ENCODE data around the gene LIX1L. TPM values are rescaled to one million over a fixed set of nuclear protein-coding genes. Genes with fewer than 3 reads are reported as not detected.
A peak's percentile ranks its signal among the peaks of the same experiment; 100 is the strongest.

The LIX1L gene
- total and polyA plus RNA-seq, 3 experiments from 2014 or later = 33.5 to 42.6 (median 41.8) TPM

GRCh38 chr1:145887631-145888030 is 70.2 kb downstream of the LIX1L start:
- DNase-seq = no peak
- Histone ChIP-seq H3K4me1 (ENCODE audit: insufficient read depth, low read length) (peaks cover 13% of the 10 kb centered on the region), H3K9me3 (ENCODE audit: low read length) (no peaks in the 10 kb centered on the region), H3K27me3 (ENCODE audit: insufficient read depth, low read length, poor library complexity, severe bottlenecking) (peaks cover 18% of the 10 kb centered on the region), H3K27ac (ENCODE audit: low read depth, low read length) (no peak overlapping the region), H3K4me3 (ENCODE audit: low read length) (no peak overlapping the region), H3K36me3 (ENCODE audit: insufficient read depth, low read length) (no peaks in the 10 kb centered on the region)
- Mint-ChIP-seq H3K9me3 (no peaks in the 10 kb centered on the region), H3K27ac (no peak overlapping the region), H3K27me3 (peaks cover 18 to 22% of the 10 kb centered on the region in 2 donors), H3K4me3 (peak overlapping the region in 3 of 7 donors; percentile 37 to 64 (median 62)), H3K36me3 (no peaks in the 10 kb centered on the region), H3K4me1 (peaks cover 16 to 20% (median 18%) of the 10 kb centered on the region in 3 donors)
- CTCF ChIA-PET = interaction anchor here (1.7 kb wide), 1 partner anchor 21 kb away, joined by 3 read pairs; no protein-coding TSS in a partner anchor
- POLR2A ChIA-PET = no interaction called here

DNA sequence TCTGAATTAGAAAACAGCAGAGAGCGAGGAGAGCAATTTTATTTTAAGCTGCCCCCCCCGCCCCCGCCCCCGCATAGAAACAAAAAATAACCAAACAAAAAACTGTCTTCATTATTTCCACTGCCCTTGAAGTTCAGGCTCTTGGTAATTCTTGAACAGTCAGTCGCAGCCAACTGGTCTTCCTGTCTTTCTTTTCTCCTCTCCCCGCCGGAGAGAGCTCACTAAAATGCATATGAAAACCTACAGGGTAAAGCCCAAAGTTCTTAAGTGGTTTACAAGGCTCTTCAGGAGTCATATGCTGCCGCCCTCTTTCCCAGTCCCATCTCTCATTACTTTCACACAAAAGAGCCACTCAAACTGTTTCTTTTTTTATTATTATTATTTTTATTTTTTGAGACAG is 71.0 kb downstream of the LIX1L start:
- no peak overlapping the region for H3K27ac Mint-ChIP-seq
- Histone ChIP-seq H3K27ac (ENCODE audit: low read depth, low read length) (no peak overlapping the region), H3K36me3 (ENCODE audit: insufficient read depth, low read length) (no peaks in the 10 kb centered on the region), H3K4me3 (ENCODE audit: low read length) (no peak overlapping the region), H3K9me3 (ENCODE audit: low read length) (no peaks in the 10 kb centered on the region), H3K27me3 (ENCODE audit: insufficient read depth, low read length, poor library complexity, severe bottlenecking) (peaks cover 18% of the 10 kb centered on the region), H3K4me1 (ENCODE audit: insufficient read depth, low read length) (peaks cover 13% of the 10 kb centered on the region)
- no peaks in the 10 kb centered on the region for H3K36me3 Mint-ChIP-seq
- peaks cover 21 to 24% of the 10 kb centered on the region in 2 donors for H3K27me3 Mint-ChIP-seq
- no peaks in the 10 kb centered on the region for H3K9me3 Mint-ChIP-seq
- peak overlapping the region; percentile 57 to 86 (median 70) for H3K4me3 Mint-ChIP-seq
- no peak for DNase-seq
- peaks cover 16 to 20% (median 18%) of the 10 kb centered on the region in 3 donors for H3K4me1 Mint-ChIP-seq
- CTCF ChIA-PET = interaction anchor here (1.5 to 2.6 kb wide), 3 partner anchors 22 to 91 kb away, joined by 3 to 11 read pairs (median 3); partner anchors contain the start of gene NUDT17
- POLR2A ChIA-PET = interaction anchor here (0.7 to 1.6 kb wide), 2 partner anchors 77 to 149 kb away, joined by 4 read pairs; partner anchors contain the start of genes ANKRD34A and POLR3GL

DNA sequence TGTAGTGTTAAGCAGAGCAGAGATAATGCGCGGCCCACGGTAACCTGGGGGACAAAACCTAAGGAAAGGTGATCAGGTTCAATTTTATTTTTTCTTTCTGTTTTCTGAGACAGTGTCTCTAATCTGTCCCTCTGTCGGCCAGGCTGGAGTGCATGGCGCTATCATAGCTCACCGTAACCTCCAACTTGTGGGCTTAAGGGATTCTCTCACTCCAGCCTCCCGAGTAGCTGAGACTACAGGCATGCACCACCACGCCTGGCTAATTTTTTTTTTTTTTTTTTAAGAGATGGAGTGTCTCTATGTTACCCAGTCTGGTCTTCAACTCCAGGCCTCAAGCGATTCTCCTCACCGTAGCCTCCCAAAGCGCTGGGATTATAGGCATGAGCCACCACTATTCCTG is 71.4 kb downstream of the LIX1L start:
- Mint-ChIP-seq H3K27me3 (peaks cover 21 to 24% of the 10 kb centered on the region in 2 donors), H3K4me3 (peak overlapping the region; percentile 71 to 90 (median 84)), H3K36me3 (no peaks in the 10 kb centered on the region), H3K4me1 (peaks cover 16 to 20% (median 18%) of the 10 kb centered on the region in 3 donors), H3K27ac (peak overlapping the region in 1 of 8 donors; percentile 34), H3K9me3 (no peaks in the 10 kb centered on the region)
- H3K9me3 ChIP-seq (ENCODE audit: low read length) = no peaks in the 10 kb centered on the region
- H3K4me1 ChIP-seq (ENCODE audit: insufficient read depth, low read length) = peaks cover 13% of the 10 kb centered on the region
- CTCF ChIA-PET = interaction anchor here (1.3 to 2.6 kb wide), 3 partner anchors 15 to 92 kb away, joined by 3 to 11 read pairs (median 4); partner anchors contain the start of gene NUDT17
- no peaks in the 10 kb centered on the region for H3K36me3 ChIP-seq (ENCODE audit: insufficient read depth, low read length)
- peak overlapping the region; percentile 74 for H3K4me3 ChIP-seq (ENCODE audit: low read length)
- POLR2A ChIA-PET = interaction anchor here (0.7 to 1.6 kb wide), 2 partner anchors 78 to 148 kb away, joined by 4 read pairs; partner anchors contain the start of genes ANKRD34A and POLR3GL
- H3K27ac ChIP-seq (ENCODE audit: low read depth, low read length) = no peak overlapping the region
- peaks cover 18% of the 10 kb centered on the region for H3K27me3 ChIP-seq (ENCODE audit: insufficient read depth, low read length, poor library complexity, severe bottlenecking)
- DNase-seq = no peak

DNA sequence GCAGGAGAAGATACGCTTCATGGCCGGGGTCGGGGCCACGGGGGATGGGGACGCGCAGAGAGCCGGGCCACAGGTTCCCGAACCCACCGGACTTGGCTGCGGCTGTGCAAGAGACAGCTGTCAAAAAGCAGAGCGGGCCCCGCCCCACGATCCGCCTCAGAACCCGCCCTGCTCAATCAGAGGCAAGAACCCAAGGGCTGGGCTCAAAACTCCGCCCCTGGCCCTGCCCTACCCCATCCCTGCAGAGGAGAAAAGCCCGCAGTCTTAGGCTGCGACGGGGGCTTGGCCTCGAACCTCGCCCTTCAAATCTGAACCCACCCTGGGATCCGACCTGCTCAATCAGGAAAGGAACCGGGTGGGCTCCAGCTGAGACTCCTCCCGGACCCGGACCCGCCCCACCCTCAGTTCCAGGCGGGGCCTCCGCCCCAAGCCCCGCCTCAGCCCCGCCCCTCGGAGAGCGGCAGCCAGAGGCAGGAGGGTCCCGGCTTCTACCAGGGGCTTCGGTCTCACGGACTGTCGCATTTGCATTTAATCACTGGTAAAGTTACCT is 72.0 kb downstream of the LIX1L start, which contains the start of gene ANKRD35:
TSS of gene ANKRD35 (minus strand) at position 129 of the 550 bp plus-strand sequence. CDS start at position 21, 108 bp downstream.
- DNase-seq = peak; percentile 81 to 89 (median 85)
- peak within 1 kb of the TSS; percentile 71 to 90 (median 84) for H3K4me3 Mint-ChIP-seq
- Histone ChIP-seq H3K4me1 (ENCODE audit: insufficient read depth, low read length) (peaks cover 13% of the 10 kb centered on the region), H3K4me3 (ENCODE audit: low read length) (peak within 1 kb of the TSS; percentile 74), H3K27me3 (ENCODE audit: insufficient read depth, low read length, poor library complexity, severe bottlenecking) (peaks cover 18% of the 10 kb centered on the region), H3K36me3 (ENCODE audit: insufficient read depth, low read length) (no peaks in the 10 kb centered on the region), H3K9me3 (ENCODE audit: low read length) (no peaks in the 10 kb centered on the region), H3K27ac (ENCODE audit: low read depth, low read length) (no peak within 1 kb of the TSS)
- POLR2A ChIA-PET = interaction anchor here (0.8 to 1.6 kb wide), 3 partner anchors 27 to 78 kb away, joined by 3 to 11 read pairs (median 4); partner anchors contain the start of genes ANKRD34A, PIAS3, POLR3GL and RBM8A
- peak within 1 kb of the TSS in 3 of 8 donors; percentile 1 to 34 (median 17) for H3K27ac Mint-ChIP-seq
- CTCF ChIA-PET = interaction anchor here (0.9 to 2.6 kb wide), 6 partner anchors 14 to 92 kb away, joined by 3 to 11 read pairs (median 4); partner anchors contain the start of genes LIX1L, NUDT17 and PIAS3
- H3K9me3 Mint-ChIP-seq = no peaks in the 10 kb centered on the region
- peaks cover 23 to 24% of the 10 kb centered on the region in 2 donors for H3K27me3 Mint-ChIP-seq
- peaks cover 16 to 20% (median 18%) of the 10 kb centered on the region in 3 donors for H3K4me1 Mint-ChIP-seq
- H3K36me3 Mint-ChIP-seq = no peaks in the 10 kb centered on the region

DNA sequence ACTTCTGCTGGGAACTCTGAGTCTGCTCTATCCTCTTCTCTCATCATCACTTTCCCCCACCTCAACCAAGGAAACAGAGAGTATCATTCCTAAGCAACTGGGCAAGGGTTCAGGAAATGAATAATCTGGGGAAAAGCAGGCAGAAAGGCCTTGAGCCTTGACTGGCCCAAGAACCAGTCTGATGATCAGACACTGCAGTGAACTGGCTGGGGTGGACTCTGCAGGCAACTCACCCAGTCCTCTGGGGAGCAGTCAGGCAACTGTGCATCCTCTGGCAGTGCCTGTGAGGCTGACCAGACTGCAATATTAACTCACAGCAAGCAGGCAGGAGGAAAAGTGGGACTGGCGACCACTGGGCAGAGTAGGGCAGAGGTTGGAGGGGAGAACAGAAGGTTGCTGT is 73.1 kb downstream of the LIX1L start:
- Histone ChIP-seq H3K36me3 (ENCODE audit: insufficient read depth, low read length) (no peaks in the 10 kb centered on the region), H3K4me3 (ENCODE audit: low read length) (no peak overlapping the region), H3K27me3 (ENCODE audit: insufficient read depth, low read length, poor library complexity, severe bottlenecking) (peaks cover 18% of the 10 kb centered on the region), H3K4me1 (ENCODE audit: insufficient read depth, low read length) (peaks cover 13% of the 10 kb centered on the region), H3K27ac (ENCODE audit: low read depth, low read length) (no peak overlapping the region), H3K9me3 (ENCODE audit: low read length) (no peaks in the 10 kb centered on the region)
- H3K9me3 Mint-ChIP-seq = no peaks in the 10 kb centered on the region
- no peaks in the 10 kb centered on the region for H3K36me3 Mint-ChIP-seq
- peaks cover 16 to 20% (median 18%) of the 10 kb centered on the region in 3 donors for H3K4me1 Mint-ChIP-seq
- POLR2A ChIA-PET = interaction anchor here (0.5 kb wide), 1 partner anchor 153 kb away, joined by 8 read pairs; no protein-coding TSS in a partner anchor
- H3K27me3 Mint-ChIP-seq = peaks cover 23 to 24% of the 10 kb centered on the region in 2 donors
- no peak overlapping the region for H3K27ac Mint-ChIP-seq
- CTCF ChIA-PET = interaction anchor here (1.0 to 2.6 kb wide), 3 partner anchors 25 to 155 kb away, joined by 3 to 11 read pairs (median 4); partner anchors contain the start of genes NUDT17 and PIAS3
- DNase-seq = no peak
- H3K4me3 Mint-ChIP-seq = peak overlapping the region; percentile 71 to 86 (median 83)

Other genes with a start within 250 kb of the LIX1L start
- gene CD160, start 238.5 kb downstream of the LIX1L start, total RNA-seq = 10 to 100 TPM; 22.3 to 24.6 TPM
- gene CD160, start 238.5 kb downstream of the LIX1L start, polyA plus RNA-seq = 31.6 TPM
- 10 to 100 TPM; 16.9 to 17.8 TPM for gene RNF115, start 133.9 kb downstream of the LIX1L start, total RNA-seq
- 9.1 TPM for gene RNF115, start 133.9 kb downstream of the LIX1L start, polyA plus RNA-seq
- 10 to 100 TPM; 53.1 to 54.1 TPM for gene POLR3C, start 133.8 kb downstream of the LIX1L start, total RNA-seq
- 47.5 TPM for gene POLR3C, start 133.8 kb downstream of the LIX1L start, polyA plus RNA-seq
- 1 to 10 TPM; 1.6 to 2.2 TPM for gene NUDT17, start 112.4 kb downstream of the LIX1L start, total RNA-seq
- 2.8 TPM for gene NUDT17, start 112.4 kb downstream of the LIX1L start, polyA plus RNA-seq
- gene PIAS3, start 98.9 kb downstream of the LIX1L start, total RNA-seq = 10 to 100 TPM; 16.7 to 18.3 TPM
- 21.2 TPM for gene PIAS3, start 98.9 kb downstream of the LIX1L start, polyA plus RNA-seq
- 1 to 10 TPM in 1 of 2 experiments, under 1 TPM in 1; 0.80 to 1.0 TPM for gene ANKRD35, start 72.2 kb downstream of the LIX1L start, total RNA-seq
- gene ANKRD35, start 72.2 kb downstream of the LIX1L start, polyA plus RNA-seq = 1.3 TPM
- 1 to 10 TPM; 2.2 to 3.4 TPM for gene ITGA10, start 48.0 kb downstream of the LIX1L start, total RNA-seq
- gene ITGA10, start 48.0 kb downstream of the LIX1L start, polyA plus RNA-seq = not detected
- gene PEX11B, start 39.3 kb downstream of the LIX1L start, total RNA-seq = 10 to 100 TPM; 42.0 to 43.1 TPM
- gene PEX11B, start 39.3 kb downstream of the LIX1L start, polyA plus RNA-seq = 46.9 TPM
- 100 to 1,000 TPM; 387 to 397 TPM for gene RBM8A, start 30.5 kb downstream of the LIX1L start, total RNA-seq
- gene RBM8A, start 30.5 kb downstream of the LIX1L start, polyA plus RNA-seq = 192 TPM
- 1 to 10 TPM; 6.9 to 8.7 TPM for gene ANKRD34A, start 6.6 kb upstream of the LIX1L start, total RNA-seq
- gene ANKRD34A, start 6.6 kb upstream of the LIX1L start, polyA plus RNA-seq = 0.97 TPM
- 10 to 100 TPM; 21.6 to 22.8 TPM for gene POLR3GL, start 6.7 kb upstream of the LIX1L start, total RNA-seq
- 103 TPM for gene POLR3GL, start 6.7 kb upstream of the LIX1L start, polyA plus RNA-seq
- gene TXNIP, start 38.6 kb upstream of the LIX1L start, total RNA-seq = 100 to 1,000 TPM; 167 to 170 TPM
- 4,579 TPM for gene TXNIP, start 38.6 kb upstream of the LIX1L start, polyA plus RNA-seq
- gene HJV, start 63.7 kb upstream of the LIX1L start, total RNA-seq = not detected
- not detected for gene HJV, start 63.7 kb upstream of the LIX1L start, polyA plus RNA-seq
- gene NBPF10, start 186.8 kb upstream of the LIX1L start, total RNA-seq = under 1 TPM; 0.85 to 0.89 TPM
- 0.12 TPM for gene NBPF10, start 186.8 kb upstream of the LIX1L start, polyA plus RNA-seq